Panc1 (cell line): ENCODE data around the gene LDB2. TPM values are rescaled to one million over a fixed set of nuclear protein-coding genes. Genes with fewer than 3 reads are reported as not detected.

Experiments
- ATAC-seq: fragments of 200-7000 bp; cut with Tn5 transposase; 2 replicates; pipeline ENCODE4 v1.9.1; 2020; ENCODE audit warnings: mild to moderate bottlenecking, moderate library complexity
- BruUV-seq: library from RNA; stranded (reverse); fragments of 400-500 nt; replicated peaks from 2 replicates; lab custom pipeline; 2021; lab: Mats Ljungman, UMichigan
- CTCF ChIA-PET: fragments of 300-600 bp; sonication (Branson Sonifier 250); formaldehyde crosslinking; loops from one replicate; lab custom pipeline; 2022; ENCODE audit warnings: antibody characterized with exemption; lab: Charles Lee
- POLR2A ChIA-PET: fragments of 300-600 bp; sonication (Branson Sonifier 250); formaldehyde crosslinking; loops from one replicate; lab custom pipeline; 2022; ENCODE audit warnings: antibody characterized with exemption; lab: Charles Lee
- DNase-seq: peaks from one replicate; pipeline ENCODE4 v3.0.0-alpha.2; 2010; ENCODE audit warnings: low read depth, low spot score
- H3K27ac ChIP-seq: 2 replicates; pipeline ENCODE4 v1.5.1; 2011; ENCODE audit warnings: mild to moderate bottlenecking, low read length, inconsistent platforms
- H3K27me3 ChIP-seq: fragments of 200-500 bp; sonication (Bioruptor generic); 2 replicates; pipeline ENCODE4 v1.6.0; 2014; ENCODE audit warnings: low read length, inconsistent platforms; ENCODE audit not compliant: control insufficient read depth, insufficient read depth
- H3K36me3 ChIP-seq: fragments of 200-500 bp; sonication (Bioruptor generic); 2 replicates; pipeline ENCODE4 v1.5.1; 2014; ENCODE audit warnings: inconsistent platforms, mild to moderate bottlenecking, low read length, moderate library complexity; ENCODE audit not compliant: control insufficient read depth, insufficient read depth
- H3K4me1 ChIP-seq: 2 replicates; pipeline ENCODE4 v1.5.1; 2011; ENCODE audit warnings: inconsistent platforms, mild to moderate bottlenecking, low read length, moderate library complexity; ENCODE audit not compliant: control insufficient read depth, insufficient read depth
- H3K4me3 ChIP-seq, 2 experiments: 2 replicates each; pipeline ENCODE4 v1.5.1; 2011 to 2012; ENCODE audit warnings: low read depth in 2 of 2, low read length in 2 of 2, mild to moderate bottlenecking in 2 of 2, inconsistent platforms in 1 of 2, moderate library complexity in 1 of 2
- H3K9me3 ChIP-seq: fragments of 200-500 bp; sonication (Bioruptor generic); 2 replicates; pipeline ENCODE4 v1.5.1; 2014; ENCODE audit warnings: low read depth, mild to moderate bottlenecking, inconsistent platforms, low read length, moderate library complexity; ENCODE audit not compliant: control insufficient read depth, insufficient read depth
- CTCF ChIP-seq: fragments of 450-650 bp; IDR thresholded peaks from 2 replicates; pipeline ENCODE4 v1.5.1; 2017; ENCODE audit warnings: mild to moderate bottlenecking
- POLR2AphosphoS5 ChIP-seq: IDR thresholded peaks from 2 replicates; pipeline ENCODE4 v1.6.1; 2012; ENCODE audit warnings: mild to moderate bottlenecking, low read depth, low read length, moderate library complexity
- REST ChIP-seq, 2 experiments: IDR thresholded peaks; 2 replicates each; pipeline ENCODE4 v1.6.1; 2011 to 2012; ENCODE audit warnings: low read depth in 2 of 2, control low read depth in 1 of 2, low read length in 1 of 2, mild to moderate bottlenecking in 1 of 2, moderate library complexity in 1 of 2; ENCODE audit not compliant: insufficient read depth in 1 of 2
- SIN3A ChIP-seq: IDR thresholded peaks from 2 replicates; pipeline ENCODE4 v1.6.1; 2012; ENCODE audit warnings: low read depth, mild to moderate bottlenecking, low read length, moderate library complexity, borderline replicate concordance; ENCODE audit not compliant: insufficient read depth
- TCF7L2 ChIP-seq: IDR thresholded peaks from 2 replicates; pipeline ENCODE4 v1.6.1; 2011; ENCODE audit warnings: mild to moderate bottlenecking, low read depth, low read length, inconsistent platforms
- in situ Hi-C: cut with HindIII; loops from 2 replicates; pipeline ENCODE4 v1.10.0; 2016; ENCODE audit warnings: low sequenced_read_pairs, low pct_unique_long_range_greater_than_20kb
- intact Hi-C: fragments of 100-400 bp; cut with micrococcal nuclease; formaldehyde crosslinking; loops from one replicate; pipeline ENCODE4 v1.10.0; 2022; ENCODE audit not compliant: unreplicated experiment
- total RNA-seq: library from RNA; stranded (reverse); gene quantifications from one replicate; pipeline ENCODE4 v1.2.1, GENCODE V29; 2021; ENCODE audit not compliant: unreplicated experiment

Gene LDB2
- total RNA-seq, 1 experiment from 2014 or later = not detected

GRCh38 chr4:16609170-16609758 lies 289.2 kb downstream of the LDB2 start:
- no peak for DNase-seq
- POLR2A ChIA-PET = no interaction called here
- in situ Hi-C loops (no loop called here), intact Hi-C loops (no loop called here)
- H3K4me1 ChIP-seq = no peaks in the 10 kb centered on the region
- ATAC-seq = no peak
- CTCF ChIA-PET = no interaction called here
- H3K27ac ChIP-seq = no peak overlapping the region
- no peaks in the 10 kb centered on the region for H3K36me3 ChIP-seq
- no peak overlapping the region for H3K4me3 ChIP-seq
- H3K27me3 ChIP-seq = no peaks in the 10 kb centered on the region
- BruUV-seq = no TSS peak
- TF ChIP-seq POLR2AphosphoS5 (no peak), TCF7L2 (no peak), CTCF (no peak), SIN3A (no peak), REST (IDR thresholded peaks at IDR 0.05; ENCODE audit: insufficient read depth in 1 of 2, low read depth in 2 of 2, low read length in 1 of 2) (no peak)
- no peaks in the 10 kb centered on the region for H3K9me3 ChIP-seq

DNA sequence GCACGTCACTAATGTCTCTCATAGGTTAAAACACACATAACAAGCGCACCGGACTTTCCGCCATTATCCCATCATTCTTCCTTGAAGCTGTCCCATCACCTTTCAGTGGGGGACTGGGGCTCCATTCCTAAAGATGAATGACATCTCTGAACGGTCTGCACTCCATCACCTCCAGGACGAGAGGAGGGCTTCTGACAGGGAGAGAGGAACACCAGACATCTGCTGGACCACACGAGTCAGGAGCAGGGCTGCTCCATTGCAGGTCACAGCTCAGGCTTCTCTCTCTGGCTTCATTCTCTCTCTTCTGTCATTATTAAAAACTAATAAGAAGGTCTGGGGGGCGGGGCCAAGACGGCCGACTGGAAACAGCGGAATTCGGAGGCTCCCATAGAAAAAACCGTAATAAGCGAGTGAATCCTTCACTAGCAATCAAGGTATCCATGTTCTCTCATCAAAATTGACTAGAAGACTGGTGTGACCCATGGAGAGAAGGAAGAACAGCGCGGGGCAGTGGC lies 289.8 kb downstream of the LDB2 start:
- in situ Hi-C loops (no loop called here), intact Hi-C loops (no loop called here)
- TF ChIP-seq REST (IDR thresholded peaks at IDR 0.05; ENCODE audit: insufficient read depth in 1 of 2, low read depth in 2 of 2, low read length in 1 of 2) (no peak), POLR2AphosphoS5 (no peak), TCF7L2 (no peak), CTCF (no peak), SIN3A (no peak)
- no peak overlapping the region for H3K27ac ChIP-seq
- DNase-seq (no peak), ATAC-seq (no peak)
- H3K9me3 ChIP-seq = no peaks in the 10 kb centered on the region
- no peaks in the 10 kb centered on the region for H3K36me3 ChIP-seq
- H3K4me3 ChIP-seq = no peak overlapping the region
- no peaks in the 10 kb centered on the region for H3K4me1 ChIP-seq
- ChIA-PET POLR2A (no interaction called here), CTCF (no interaction called here)
- H3K27me3 ChIP-seq = no peaks in the 10 kb centered on the region
- no TSS peak for BruUV-seq
